PC-9 (cell line): Measurements from ENCODE around the gene INSYN2B.

Experiments
- EZH2 ChIP-seq: fragments of 200-600 bp; sonication (generic); IDR thresholded peaks from 2 replicates; pipeline ENCODE4 v1.8.0; 2017; ENCODE audit warnings: antibody characterized with exemption, low read depth
- TF ChIP-seq, protein P1 (sequence below): fragments of 200-600 bp; sonication (generic); conservative IDR thresholded peaks from 2 replicates; pipeline ENCODE4 v1.6.1; 2017; ENCODE audit warnings: mixed run types, antibody characterized with exemption, mild to moderate bottlenecking, moderate library complexity

DNA sequence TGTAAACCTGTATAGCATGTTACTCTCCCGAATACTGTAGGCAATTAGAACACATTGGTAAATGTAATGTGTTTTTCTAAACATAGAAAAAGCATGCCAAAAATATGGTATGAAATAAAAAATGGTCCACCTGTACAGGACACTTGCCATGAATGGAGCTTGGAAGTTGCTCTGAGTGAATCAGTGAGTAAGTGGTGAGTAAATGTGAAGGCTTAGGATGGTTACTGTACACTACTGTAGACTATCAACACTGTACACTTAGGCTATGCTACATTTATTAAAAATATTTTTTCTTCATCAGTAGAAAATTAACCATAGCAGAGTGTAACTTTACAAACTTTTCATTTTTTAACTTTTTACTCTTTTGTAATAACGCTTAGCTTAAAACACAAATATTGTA is 41.9 kb downstream of the INSYN2B start:
- TF ChIP-seq, protein P1, sequence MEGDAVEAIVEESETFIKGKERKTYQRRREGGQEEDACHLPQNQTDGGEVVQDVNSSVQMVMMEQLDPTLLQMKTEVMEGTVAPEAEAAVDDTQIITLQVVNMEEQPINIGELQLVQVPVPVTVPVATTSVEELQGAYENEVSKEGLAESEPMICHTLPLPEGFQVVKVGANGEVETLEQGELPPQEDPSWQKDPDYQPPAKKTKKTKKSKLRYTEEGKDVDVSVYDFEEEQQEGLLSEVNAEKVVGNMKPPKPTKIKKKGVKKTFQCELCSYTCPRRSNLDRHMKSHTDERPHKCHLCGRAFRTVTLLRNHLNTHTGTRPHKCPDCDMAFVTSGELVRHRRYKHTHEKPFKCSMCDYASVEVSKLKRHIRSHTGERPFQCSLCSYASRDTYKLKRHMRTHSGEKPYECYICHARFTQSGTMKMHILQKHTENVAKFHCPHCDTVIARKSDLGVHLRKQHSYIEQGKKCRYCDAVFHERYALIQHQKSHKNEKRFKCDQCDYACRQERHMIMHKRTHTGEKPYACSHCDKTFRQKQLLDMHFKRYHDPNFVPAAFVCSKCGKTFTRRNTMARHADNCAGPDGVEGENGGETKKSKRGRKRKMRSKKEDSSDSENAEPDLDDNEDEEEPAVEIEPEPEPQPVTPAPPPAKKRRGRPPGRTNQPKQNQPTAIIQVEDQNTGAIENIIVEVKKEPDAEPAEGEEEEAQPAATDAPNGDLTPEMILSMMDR = no peak
- TF ChIP-seq EZH2 = no peak
